A549 (cell line): ENCODE measurements around the gene LOXL4. TPM values are rescaled to one million over a fixed set of nuclear protein-coding genes. Genes with fewer than 3 reads are reported as not detected.

Experiments used
- ATAC-seq, 2 experiments: fragments of 200-7000 bp in 1 of 2; fragments of >200 bp in 1 of 2; cut with Nextera tagmentation in 1 of 2; cut with Tn5 transposase in 1 of 2; 3 replicates each; pipeline versions ENCODE4 v1.8.0 to v1.9.1; 2018 to 2020; ENCODE audit warnings: mild to moderate bottlenecking in 1 of 2, moderate library complexity in 1 of 2
- CTCF ChIA-PET: fragments of 300-600 bp; sonication (Branson Sonifier 250); formaldehyde crosslinking; extraction: SDS; loops from one replicate; lab custom pipeline; 2021; ENCODE audit warnings: antibody characterized with exemption, inconsistent platforms; lab: Yijun Ruan, JAX
- POLR2A ChIA-PET: fragments of 350-600 bp; formaldehyde crosslinking; extraction: SDS; loops from one replicate; lab custom pipeline; 2021; ENCODE audit warnings: antibody characterized with exemption, inconsistent platforms; lab: Yijun Ruan, JAX
- DNase-seq, 2 experiments: peaks; one replicate each; pipeline versions ENCODE4 v3.0.0 to v3.0.0-alpha.2; 2011 to 2016; ENCODE audit warnings: low read depth in 1 of 2, low spot score in 1 of 2
- FAIRE-seq: peaks from 2 replicates; lab custom pipeline; 2011; peaks lifted over from hg19 to GRCh38; lab: Jason Lieb, UNC
- H3K27ac ChIP-seq, 2 experiments: fragments of >200 bp; sonication (Bioruptor Twin); formaldehyde crosslinking; 3 replicates each; pipeline ENCODE4 v1.5.1; 2016 to 2017
- H3K4me1 ChIP-seq: fragments of >200 bp; sonication (Bioruptor Twin); formaldehyde crosslinking; 3 replicates; pipeline ENCODE4 v1.6.1; 2016
- H3K4me2 ChIP-seq: fragments of >200 bp; sonication (Bioruptor Twin); formaldehyde crosslinking; 3 replicates; pipeline ENCODE4 v1.6.1; 2016
- H3K4me3 ChIP-seq: fragments of >200 bp; sonication (Bioruptor Twin); formaldehyde crosslinking; 3 replicates; pipeline ENCODE4 v1.5.1; 2016
- H3K9me3 ChIP-seq: fragments of >200 bp; sonication (Bioruptor Twin); formaldehyde crosslinking; 3 replicates; pipeline ENCODE4 v1.6.1; 2016
- ATOH8 ChIP-seq: fragments of 250-450 bp; sonication (Bioruptor Pico); IDR thresholded peaks from 2 replicates; pipeline ENCODE4 v1.5.0; 2020; ENCODE audit warnings: low read depth, mild to moderate bottlenecking, moderate library complexity
- CEBPB ChIP-seq, 2 experiments: fragments of >200 bp in 1 of 2; sonication (Bioruptor Twin) in 1 of 2; formaldehyde crosslinking in 1 of 2; IDR thresholded peaks; 2 replicates each; pipeline ENCODE4 v1.6.1; 2012 to 2016
- CHD4 ChIP-seq: fragments of 200-600 bp; sonication (generic); IDR thresholded peaks from 2 replicates; pipeline ENCODE4 v1.6.1; 2016; ENCODE audit warnings: antibody characterized with exemption, mild to moderate bottlenecking, borderline replicate concordance
- FOXS1 ChIP-seq: fragments of 250-450 bp; sonication (Bioruptor Pico); IDR thresholded peaks from 2 replicates; pipeline ENCODE4 v1.5.0; 2020; ENCODE audit warnings: mild to moderate bottlenecking, moderate library complexity
- HDAC2 ChIP-seq: fragments of 200-600 bp; sonication (generic); IDR thresholded peaks from 2 replicates; pipeline ENCODE4 v1.6.1; 2016
- HES2 ChIP-seq: fragments of >200 bp; sonication (Bioruptor Twin); formaldehyde crosslinking; IDR thresholded peaks from 2 replicates; pipeline ENCODE4 v1.6.1; 2016
- HOXA7 ChIP-seq: fragments of 250-450 bp; sonication (Bioruptor Pico); IDR thresholded peaks from 2 replicates; pipeline ENCODE4 v1.5.0; 2020; ENCODE audit warnings: mild to moderate bottlenecking, moderate library complexity
- JUN ChIP-seq, 2 experiments: fragments of >200 bp; sonication (Bioruptor Twin); formaldehyde crosslinking; IDR thresholded peaks; 2 replicates in 1 of 2; 3 replicates in 1 of 2; pipeline ENCODE4 v1.6.1; 2016 to 2017
- JUNB ChIP-seq: fragments of >200 bp; sonication (Bioruptor Twin); formaldehyde crosslinking; IDR thresholded peaks from 2 replicates; pipeline ENCODE4 v1.6.1; 2016
- KDM1A ChIP-seq: fragments of 200-600 bp; sonication (generic); IDR thresholded peaks from 2 replicates; pipeline ENCODE4 v1.6.1; 2016; ENCODE audit warnings: low read depth, mild to moderate bottlenecking
- KDM5A ChIP-seq: fragments of 200-600 bp; sonication (generic); IDR thresholded peaks from 2 replicates; pipeline ENCODE4 v1.6.1; 2016; ENCODE audit warnings: antibody characterized with exemption, mild to moderate bottlenecking
- MAZ ChIP-seq: fragments of 150-350 bp; IDR thresholded peaks from 2 replicates; pipeline ENCODE4 v1.6.1; 2014; ENCODE audit warnings: antibody characterized with exemption, low read depth, low read length, borderline replicate concordance
- NR3C1 ChIP-seq: fragments of >200 bp; sonication (Bioruptor Twin); formaldehyde crosslinking; IDR thresholded peaks from 3 replicates; pipeline ENCODE4 v1.6.1; 2017
- RARB ChIP-seq: fragments of 250-450 bp; sonication (Bioruptor Pico); IDR thresholded peaks from 2 replicates; pipeline ENCODE4 v1.8.0; 2021; ENCODE audit warnings: mild to moderate bottlenecking, moderate library complexity
- REST ChIP-seq: fragments of 200-600 bp; sonication (generic); IDR thresholded peaks from 2 replicates; pipeline ENCODE4 v1.6.1; 2016; ENCODE audit warnings: antibody characterized with exemption, mild to moderate bottlenecking, moderate library complexity
- RNF2 ChIP-seq: fragments of 200-600 bp; sonication (generic); IDR thresholded peaks from 2 replicates; pipeline ENCODE4 v1.6.1; 2016; ENCODE audit warnings: low read depth, mild to moderate bottlenecking, antibody characterized with exemption, moderate library complexity, borderline replicate concordance
- TP53 ChIP-seq: fragments of 250-450 bp; sonication (Bioruptor Pico); IDR thresholded peaks from 2 replicates; pipeline ENCODE4 v1.5.0; 2021; ENCODE audit warnings: mild to moderate bottlenecking, moderate library complexity
- USF2 ChIP-seq: fragments of 450-650 bp; IDR thresholded peaks from 2 replicates; pipeline ENCODE4 v1.6.1; 2014; ENCODE audit warnings: antibody characterized with exemption
- ZC3H11A ChIP-seq: fragments of 450-650 bp; IDR thresholded peaks from 2 replicates; pipeline ENCODE4 v1.6.1; 2014; ENCODE audit warnings: antibody characterized with exemption, mild to moderate bottlenecking
- WGBS: methylation state at CpG from one replicate; pipeline ENCODE4 v1.1.6; 2017; ENCODE audit errors: missing lambda C conversion rate; 5-methylcytosine and 5-hydroxymethylcytosine counted together
- polyA plus RNA-seq, 4 experiments: library from polyadenylated mRNA; depleted of rRNA in 3 of 4; stranded (reverse); fragments of >200 nt; fragmentation: RNase III in 1 of 4; extraction: RNeasy Plus Mini Kit Qiagen cat#74134 plus additional on column Dnase treatment in 1 of 4; gene quantifications; 2 replicates in 3 of 4; 3 replicates in 1 of 4; pipeline ENCODE4 v1.2.3, GENCODE V29; 2011 to 2017

The LOXL4 gene
- polyA plus RNA-seq, 2 of the 4 experiments (the other 2 are of a cell fraction), result 1.6 to 2.1 TPM

GRCh38 chr10:98316170-98316569 is 48.2 kb upstream of the LOXL4 start:
- Histone ChIP-seq H3K4me2 (no peak overlapping the region), H3K27ac (no peak overlapping the region), H3K9me3 (no peaks in the 10 kb centered on the region), H3K4me1 (no peaks in the 10 kb centered on the region), H3K4me3 (no peak overlapping the region)
- CTCF ChIA-PET, result interaction anchor here (0.9 kb wide), 1 partner anchor 146 kb away, joined by 3 read pairs; no protein-coding TSS in a partner anchor
- no peak for ATAC-seq
- POLR2A ChIA-PET, result no interaction called here
- TF ChIP-seq HOXA7 (CRISPR knock-in tag) (no peak), REST (no peak), CHD4 (no peak), HES2 (no peak), ZC3H11A (no peak), RARB (CRISPR knock-in tag) (no peak), JUN (IDR thresholded peaks at IDR 0.05) (no peak), HDAC2 (no peak), ATOH8 (CRISPR knock-in tag) (no peak), FOXS1 (CRISPR knock-in tag) (no peak), TP53 (CRISPR knock-in tag) (no peak), RNF2 (no peak), MAZ (no peak), USF2 (no peak), JUNB (no peak), KDM5A (no peak), KDM1A (no peak)
- no peak for DNase-seq
- 69% methylated on average over 5 of the region's 5 CpGs for WGBS
- FAIRE-seq, result no peak

GRCh38 chr10:98314532-98315284 is 46.7 kb upstream of the LOXL4 start:
- POLR2A ChIA-PET, result no interaction called here
- DNase-seq, result peak in 1 of 2 experiments; percentile 48
- 41% methylated on average over 8 of the region's 8 CpGs for whole genome bisulfite sequencing
- H3K4me2 ChIP-seq, result no peak overlapping the region
- TF ChIP-seq CEBPB (IDR thresholded peaks at IDR 0.05), result peak in 1 of 2 experiments; percentile 16; a peak in 1 of 4 replicates
- no peak for TF ChIP-seq ZC3H11A
- no peak for TF ChIP-seq NR3C1
- no peak for TF ChIP-seq CHD4
- TF ChIP-seq, all 56 proteins: peak for 1
- no peak overlapping the region for H3K4me3 ChIP-seq
- H3K4me1 ChIP-seq, result no peaks in the 10 kb centered on the region
- CTCF ChIA-PET, result interaction anchor here (0.7 to 3.2 kb wide), 3 partner anchors 9 to 146 kb away, joined by 3 to 15 read pairs (median 3); no protein-coding TSS in a partner anchor
- no peak for FAIRE-seq
- no peak for ATAC-seq
- no peak overlapping the region for H3K27ac ChIP-seq
- H3K9me3 ChIP-seq, result no peaks in the 10 kb centered on the region
